ENCODE results near the gene IDH3A. TPM values are rescaled to one million over a fixed set of nuclear protein-coding genes. Genes with fewer than 3 reads are reported as not detected.

Gene IDH3A
- total RNA-seq (10 to 100 TPM; 47.1 to 98.7 TPM), polyA plus RNA-seq (ENCODE audit: insufficient read length in 2 of 2) (100 to 1,000 TPM in 1 of 2 donors, 10 to 100 TPM in 1; 93.7 to 104 TPM)
- long read RNA-seq, donor 1, full-length matches to known transcripts, result 19 of 24 reads
- long read RNA-seq, donor 1, partial matches to known transcripts, result 5 of 24 reads
- long read RNA-seq, donor 1, other reads (novel, unspliced or antisense), result 0 of 24 reads
- long read RNA-seq, donor 2, full-length matches to known transcripts, result 5 of 5 reads
- long read RNA-seq, donor 2, partial matches to known transcripts, result 0 of 5 reads
- long read RNA-seq, donor 2, other reads (novel, unspliced or antisense), result 0 of 5 reads
- long read RNA-seq, donor 3, full-length matches to known transcripts, result 13 of 13 reads
- long read RNA-seq, donor 3, partial matches to known transcripts, result 0 of 13 reads
- long read RNA-seq, donor 3, other reads (novel, unspliced or antisense), result 0 of 13 reads
- long read RNA-seq, donor 4, full-length matches to known transcripts, result 6 of 6 reads
- long read RNA-seq, donor 4, partial matches to known transcripts, result 0 of 6 reads
- long read RNA-seq, donor 4, other reads (novel, unspliced or antisense), result 0 of 6 reads

DNA sequence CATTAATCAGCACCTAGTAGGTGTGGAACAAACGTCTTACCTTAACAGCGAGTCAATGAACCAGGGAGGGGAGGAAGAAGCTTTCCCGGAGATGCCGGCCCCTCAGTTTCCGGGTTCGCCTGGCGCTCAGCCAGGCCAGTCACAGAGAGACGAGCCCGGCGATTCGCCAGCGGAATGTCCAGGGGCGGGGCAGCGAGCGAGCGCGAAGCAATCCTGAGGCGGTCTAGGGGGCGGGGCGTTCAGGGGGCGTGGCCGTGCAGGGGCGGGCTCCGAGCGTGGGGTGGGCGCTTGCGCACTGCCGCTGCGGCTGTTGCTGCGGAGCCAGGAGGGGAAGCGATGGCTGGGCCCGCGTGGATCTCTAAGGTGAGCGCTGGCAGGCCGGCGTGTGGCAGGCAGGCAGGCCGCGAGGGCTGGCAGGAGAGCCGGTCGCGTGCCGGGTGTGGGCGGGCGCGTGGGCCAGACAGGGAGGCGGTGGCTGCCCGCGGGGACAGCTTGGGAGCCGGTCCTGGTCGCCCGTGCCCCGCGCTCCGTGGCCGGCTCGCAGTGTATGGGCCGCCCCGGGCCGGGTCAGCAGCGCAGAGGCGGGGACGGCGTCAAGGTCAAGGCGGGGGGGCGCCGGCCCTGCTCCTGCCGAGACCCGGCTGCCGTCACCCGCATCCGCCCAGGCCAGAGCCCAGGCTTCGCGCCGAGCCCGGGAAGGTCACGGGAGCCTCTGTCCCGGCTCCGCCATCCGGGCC is at the start of gene IDH3A:
IDH3A (plus strand) TSS at position 295 of the 737 bp plus-strand sequence; CDS start at position 337, 42 bp downstream.
- Histone ChIP-seq H3K9me3 (ENCODE audit: control insufficient read depth, insufficient read depth, low read length) (no peaks in the 10 kb centered on the region), H3K27ac (ENCODE audit: low read depth, low read length) (peak within 1 kb of the TSS; percentile 16), H3K36me3 (ENCODE audit: control insufficient read depth, insufficient read depth, low read length) (no peaks in the 10 kb centered on the region), H3K27me3 (ENCODE audit: control insufficient read depth, insufficient read depth, low read length) (no peaks in the 10 kb centered on the region), H3K4me1 (ENCODE audit: control insufficient read depth, insufficient read depth, low read length) (peaks cover 16% of the 10 kb centered on the region), H3K4me3 (ENCODE audit: low read depth, low read length) (peak within 1 kb of the TSS; percentile 61)
- WGBS (ENCODE audit: insufficient coverage), result under 1% methylated on average over 79 of the region's 79 CpGs
- peak; percentile 95 to 99 (median 98) for DNase-seq (ENCODE audit: low read depth in 4 of 6, low spot score in 6 of 6)

DNA sequence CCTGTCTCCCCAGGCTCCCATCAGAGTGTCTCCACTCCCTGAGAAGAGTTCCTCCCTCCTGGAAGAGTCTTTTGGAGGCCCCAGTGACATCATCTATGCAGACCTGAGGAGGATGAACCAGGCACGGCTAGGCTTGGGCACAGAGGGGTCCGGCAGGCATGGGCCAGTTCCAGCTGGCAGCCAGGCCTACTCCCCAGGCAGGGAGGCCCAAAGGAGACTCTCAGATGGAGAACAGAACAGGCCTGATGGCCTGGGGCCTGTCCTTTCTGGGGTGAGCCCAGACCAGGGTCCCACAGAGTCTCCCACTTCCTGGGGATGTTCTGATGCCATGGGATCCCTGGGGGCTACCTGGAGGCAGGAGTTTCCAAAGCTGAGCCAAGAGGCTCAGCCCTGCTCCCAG is 48.3 kb upstream of the IDH3A start:
- no peak overlapping the region for H3K4me3 ChIP-seq (ENCODE audit: low read depth, low read length)
- no peaks in the 10 kb centered on the region for H3K4me1 ChIP-seq (ENCODE audit: control insufficient read depth, insufficient read depth, low read length)
- WGBS (ENCODE audit: insufficient coverage), result 93% methylated on average over 2 of the region's 2 CpGs
- H3K27ac ChIP-seq (ENCODE audit: low read depth, low read length), result no peak overlapping the region
- no peak for DNase-seq (ENCODE audit: low read depth in 4 of 6, low spot score in 6 of 6)
- no peaks in the 10 kb centered on the region for H3K9me3 ChIP-seq (ENCODE audit: control insufficient read depth, insufficient read depth, low read length)
- no peaks in the 10 kb centered on the region for H3K27me3 ChIP-seq (ENCODE audit: control insufficient read depth, insufficient read depth, low read length)
- peaks cover 30% of the 10 kb centered on the region for H3K36me3 ChIP-seq (ENCODE audit: control insufficient read depth, insufficient read depth, low read length)

DNA sequence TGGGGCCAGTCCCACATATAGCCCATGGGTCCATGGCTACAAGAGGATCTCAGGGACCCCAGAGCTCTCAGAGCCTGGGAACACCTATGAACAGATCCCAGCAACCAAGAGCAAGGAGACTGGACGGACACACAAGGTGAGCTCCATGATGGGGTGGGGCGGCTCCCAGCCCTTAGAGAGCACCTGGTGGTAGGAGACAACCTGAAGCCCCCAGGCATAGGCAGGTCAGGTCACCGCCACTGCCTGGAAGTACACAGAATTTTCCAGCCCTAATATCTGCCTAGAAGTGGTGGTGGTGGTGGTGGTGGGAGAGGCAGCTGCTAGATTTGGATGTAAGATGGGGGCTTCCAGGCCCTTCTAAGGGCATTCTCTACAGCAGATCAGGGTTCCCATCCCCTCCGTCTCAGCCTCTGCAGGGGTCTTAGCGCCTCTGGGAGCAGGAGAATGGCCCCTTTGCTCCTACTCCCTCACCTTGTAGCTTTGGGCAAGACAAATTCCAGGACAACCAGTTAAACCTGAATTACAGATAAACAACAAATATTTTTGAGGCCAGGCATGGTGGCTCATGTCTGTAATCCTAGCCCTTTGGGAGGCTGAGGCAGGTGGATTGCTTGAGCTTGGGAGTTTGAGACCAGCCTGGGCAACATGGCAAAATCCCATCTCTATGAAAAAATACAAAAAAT is 47.6 kb upstream of the IDH3A start:
- WGBS (ENCODE audit: insufficient coverage), result 89% methylated on average over 5 of the region's 5 CpGs
- no peak overlapping the region for H3K4me3 ChIP-seq (ENCODE audit: low read depth, low read length)
- H3K4me1 ChIP-seq (ENCODE audit: control insufficient read depth, insufficient read depth, low read length), result no peaks in the 10 kb centered on the region
- no peak overlapping the region for H3K27ac ChIP-seq (ENCODE audit: low read depth, low read length)
- no peak for DNase-seq (ENCODE audit: low read depth in 4 of 6, low spot score in 6 of 6)
- no peaks in the 10 kb centered on the region for H3K27me3 ChIP-seq (ENCODE audit: control insufficient read depth, insufficient read depth, low read length)
- peaks cover 30% of the 10 kb centered on the region for H3K36me3 ChIP-seq (ENCODE audit: control insufficient read depth, insufficient read depth, low read length)
- no peaks in the 10 kb centered on the region for H3K9me3 ChIP-seq (ENCODE audit: control insufficient read depth, insufficient read depth, low read length)

DNA sequence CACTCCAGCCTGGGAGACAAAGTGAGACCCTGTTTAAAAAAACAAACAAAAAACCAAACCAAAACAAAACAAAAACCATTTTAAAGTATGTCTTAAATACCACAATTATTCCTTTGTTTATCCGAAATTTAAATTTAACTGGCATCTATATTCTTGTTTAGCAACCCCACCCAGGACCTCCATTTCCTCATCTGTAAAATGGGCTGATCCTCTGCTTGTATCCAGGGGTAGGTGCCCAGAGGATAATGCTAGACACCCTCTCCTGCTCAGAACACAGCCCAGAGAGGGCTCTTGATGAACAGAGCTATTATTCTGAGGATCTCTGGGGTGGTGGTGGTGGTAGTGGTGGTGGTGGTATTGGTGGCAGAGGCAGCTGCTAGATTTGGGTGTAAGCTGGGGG is 47.0 kb upstream of the IDH3A start:
- WGBS (ENCODE audit: insufficient coverage), result no CpG with 5 or more reads among the region's 1 CpG
- Histone ChIP-seq H3K27me3 (ENCODE audit: control insufficient read depth, insufficient read depth, low read length) (no peaks in the 10 kb centered on the region), H3K27ac (ENCODE audit: low read depth, low read length) (no peak overlapping the region), H3K4me3 (ENCODE audit: low read depth, low read length) (no peak overlapping the region), H3K4me1 (ENCODE audit: control insufficient read depth, insufficient read depth, low read length) (no peaks in the 10 kb centered on the region), H3K36me3 (ENCODE audit: control insufficient read depth, insufficient read depth, low read length) (peaks cover 32% of the 10 kb centered on the region), H3K9me3 (ENCODE audit: control insufficient read depth, insufficient read depth, low read length) (no peaks in the 10 kb centered on the region)
- DNase-seq (ENCODE audit: low read depth in 4 of 6, low spot score in 6 of 6), result no peak

DNA sequence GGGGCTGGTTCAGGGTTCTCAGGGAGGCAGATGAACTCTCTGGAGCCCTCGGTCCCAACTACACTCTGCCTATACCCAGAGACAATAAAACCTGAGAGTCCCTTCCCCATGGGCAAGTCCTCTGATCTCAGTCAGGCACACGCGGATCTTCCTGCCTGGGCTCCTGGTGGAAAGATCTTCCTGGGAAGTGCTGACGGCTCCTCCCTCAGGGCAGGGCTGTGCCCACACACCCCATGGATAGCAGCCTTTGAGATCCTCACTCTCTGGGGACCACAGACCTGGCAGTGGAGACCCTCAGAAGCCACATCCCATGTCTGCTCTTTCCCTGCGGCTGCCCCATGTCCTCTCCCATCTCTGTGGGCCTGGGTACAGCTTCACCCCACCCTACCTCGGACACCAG is 46.4 kb upstream of the IDH3A start:
- 81% methylated on average over 6 of the region's 6 CpGs for WGBS (ENCODE audit: insufficient coverage)
- no peak for DNase-seq (ENCODE audit: low read depth in 4 of 6, low spot score in 6 of 6)

DNA sequence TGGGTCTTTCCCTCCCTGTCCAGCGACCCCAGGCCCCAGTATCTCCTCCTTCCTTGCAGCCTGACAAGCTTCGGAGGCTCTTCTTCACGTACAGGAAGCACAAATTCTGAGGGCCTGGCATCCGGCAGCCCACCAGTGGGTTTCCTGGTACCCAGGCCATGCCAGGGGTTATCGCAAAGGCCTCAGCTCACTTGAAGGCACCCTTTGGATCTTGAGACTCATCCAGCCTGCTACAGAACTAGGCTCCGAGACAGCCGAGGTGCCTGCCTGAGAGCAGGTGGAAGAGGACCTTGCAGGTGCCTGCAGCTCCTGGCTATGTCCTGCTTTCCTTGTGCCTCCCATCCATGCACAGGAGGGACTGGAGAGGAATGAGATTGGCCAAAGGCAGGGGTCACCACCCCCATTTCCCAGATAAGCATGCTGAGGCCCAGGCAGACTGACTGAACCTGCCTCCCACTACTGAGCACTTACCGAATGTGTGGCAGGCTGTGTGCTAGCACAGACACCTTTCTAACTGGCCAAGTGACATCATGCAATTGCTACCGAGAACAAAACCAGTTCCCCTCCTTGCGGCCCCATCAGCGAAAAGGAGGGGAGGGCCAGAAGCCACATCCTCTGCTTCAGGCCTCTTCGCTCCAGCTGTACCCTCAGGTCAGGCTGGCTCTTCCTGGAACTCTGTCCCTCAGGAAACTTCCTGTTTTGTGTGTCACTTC is 45.6 kb upstream of the IDH3A start:
- Histone ChIP-seq H3K27me3 (ENCODE audit: control insufficient read depth, insufficient read depth, low read length) (no peaks in the 10 kb centered on the region), H3K27ac (ENCODE audit: low read depth, low read length) (no peak overlapping the region), H3K9me3 (ENCODE audit: control insufficient read depth, insufficient read depth, low read length) (no peaks in the 10 kb centered on the region), H3K4me1 (ENCODE audit: control insufficient read depth, insufficient read depth, low read length) (no peaks in the 10 kb centered on the region), H3K36me3 (ENCODE audit: control insufficient read depth, insufficient read depth, low read length) (peaks cover 35% of the 10 kb centered on the region), H3K4me3 (ENCODE audit: low read depth, low read length) (no peak overlapping the region)
- 90% methylated on average over 11 of the region's 12 CpGs for WGBS (ENCODE audit: insufficient coverage)
- DNase-seq (ENCODE audit: low read depth in 4 of 6, low spot score in 6 of 6), result no peak

More for the DNA sequence above, 46.4 kb upstream of the IDH3A start:
- H3K4me1 ChIP-seq (ENCODE audit: control insufficient read depth, insufficient read depth, low read length), result no peaks in the 10 kb centered on the region
- H3K4me3 ChIP-seq (ENCODE audit: low read depth, low read length), result no peak overlapping the region
- H3K9me3 ChIP-seq (ENCODE audit: control insufficient read depth, insufficient read depth, low read length), result no peaks in the 10 kb centered on the region
- H3K27me3 ChIP-seq (ENCODE audit: control insufficient read depth, insufficient read depth, low read length), result no peaks in the 10 kb centered on the region
- peaks cover 33% of the 10 kb centered on the region for H3K36me3 ChIP-seq (ENCODE audit: control insufficient read depth, insufficient read depth, low read length)
- H3K27ac ChIP-seq (ENCODE audit: low read depth, low read length), result no peak overlapping the region

DNA sequence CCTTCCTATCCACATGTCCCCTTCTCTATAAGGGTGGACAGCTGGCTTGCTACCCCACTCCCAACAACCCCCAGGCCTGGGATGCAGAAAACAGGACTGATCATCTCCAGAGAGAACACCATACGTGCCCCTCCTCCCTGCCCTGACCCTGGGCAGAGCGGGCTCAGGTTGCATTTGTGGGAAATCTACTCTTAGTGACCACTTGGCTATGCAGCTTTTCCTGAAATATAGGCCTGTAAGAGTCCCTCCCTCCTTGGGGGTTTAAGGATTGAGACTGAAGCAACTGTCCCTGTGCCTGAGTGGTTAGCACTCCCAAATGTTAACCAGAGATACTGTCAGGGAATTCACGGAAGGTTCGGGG is 45.1 kb upstream of the IDH3A start:
- Histone ChIP-seq H3K27me3 (ENCODE audit: control insufficient read depth, insufficient read depth, low read length) (no peaks in the 10 kb centered on the region), H3K4me1 (ENCODE audit: control insufficient read depth, insufficient read depth, low read length) (no peaks in the 10 kb centered on the region), H3K4me3 (ENCODE audit: low read depth, low read length) (no peak overlapping the region), H3K9me3 (ENCODE audit: control insufficient read depth, insufficient read depth, low read length) (no peaks in the 10 kb centered on the region), H3K27ac (ENCODE audit: low read depth, low read length) (no peak overlapping the region), H3K36me3 (ENCODE audit: control insufficient read depth, insufficient read depth, low read length) (peaks cover 40% of the 10 kb centered on the region)
- DNase-seq (ENCODE audit: low read depth in 4 of 6, low spot score in 6 of 6), result no peak
- 85% methylated on average over 2 of the region's 4 CpGs for WGBS (ENCODE audit: insufficient coverage)

DNA sequence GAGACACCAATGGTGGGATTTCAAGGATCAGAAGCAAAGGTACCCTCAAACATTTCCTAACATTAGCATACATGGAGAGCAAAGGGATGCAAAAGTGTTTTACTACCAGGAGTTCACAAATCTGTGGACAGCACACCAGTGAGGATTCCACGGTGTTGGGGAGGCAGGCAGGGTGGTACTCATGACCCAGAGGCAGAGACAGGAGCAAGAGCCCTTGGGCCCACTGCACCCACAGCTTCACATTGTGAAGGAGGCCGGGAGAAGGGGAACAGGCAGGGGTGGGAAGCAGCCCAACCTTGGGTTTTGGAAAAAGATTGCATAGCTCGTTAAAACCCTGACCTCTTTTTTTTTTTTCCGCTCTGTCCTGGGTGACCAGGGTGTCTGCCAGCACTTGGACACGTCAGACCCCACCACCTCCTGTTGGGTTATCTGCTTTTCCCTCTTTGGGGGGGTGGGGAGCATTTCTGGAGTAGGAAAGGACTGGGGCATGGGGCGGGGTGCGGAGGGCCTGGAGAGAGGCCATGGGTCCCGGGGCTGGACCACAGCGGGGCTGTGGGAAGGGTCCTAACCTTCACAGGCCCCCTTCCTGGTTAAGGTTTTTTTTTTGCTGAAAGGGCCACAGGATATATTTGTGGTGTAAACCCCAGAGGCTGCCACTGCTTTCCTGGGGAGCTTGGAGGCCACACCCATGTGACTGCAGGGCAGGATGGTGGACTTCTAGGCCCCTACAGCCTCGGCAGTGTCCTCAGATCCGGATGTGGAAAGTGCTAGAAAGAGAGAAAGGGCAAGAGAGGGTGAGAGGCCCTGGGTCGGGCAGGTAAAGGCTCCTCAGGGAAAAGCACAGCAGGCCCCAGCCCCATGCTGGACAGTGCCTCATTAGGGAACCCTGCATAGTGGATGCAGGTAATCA is 44.3 kb upstream of the IDH3A start:
- Histone ChIP-seq H3K9me3 (ENCODE audit: control insufficient read depth, insufficient read depth, low read length) (no peaks in the 10 kb centered on the region), H3K4me3 (ENCODE audit: low read depth, low read length) (no peak overlapping the region), H3K36me3 (ENCODE audit: control insufficient read depth, insufficient read depth, low read length) (peaks cover 46% of the 10 kb centered on the region), H3K4me1 (ENCODE audit: control insufficient read depth, insufficient read depth, low read length) (no peaks in the 10 kb centered on the region), H3K27me3 (ENCODE audit: control insufficient read depth, insufficient read depth, low read length) (no peaks in the 10 kb centered on the region), H3K27ac (ENCODE audit: low read depth, low read length) (no peak overlapping the region)
- WGBS (ENCODE audit: insufficient coverage), result 85% methylated on average over 10 of the region's 12 CpGs
- DNase-seq (ENCODE audit: low read depth in 4 of 6, low spot score in 6 of 6), result no peak
